Suprapubic skin (tissue), 3 donors: ENCODE data around the gene TBC1D20.

ENCODE experiments used
- CTCF ChIP-seq, 2 donors: fragments of 200-600 bp in 1 of 2; fragments of 450-650 bp in 1 of 2; sonication (generic) in 1 of 2; IDR thresholded peaks; one replicate each; pipeline ENCODE4 v1.5.1; 2016 to 2019; ENCODE audit warnings: antibody characterized with exemption in 2 of 2, mild to moderate bottlenecking in 1 of 2, moderate library complexity in 1 of 2
- EP300 ChIP-seq: sonication (generic); formaldehyde crosslinking; IDR thresholded peaks from one replicate; pipeline ENCODE4 v1.6.1; 2017; ENCODE audit warnings: antibody characterized with exemption
- POLR2A ChIP-seq, 2 donors: fragments of 450-650 bp; IDR thresholded peaks; one replicate each; pipeline ENCODE4 v1.6.1; 2017; ENCODE audit warnings: antibody characterized with exemption in 2 of 2, mild to moderate bottlenecking in 2 of 2, moderate library complexity in 2 of 2

- no peak for TF ChIP-seq CTCF (IDR thresholded peaks at IDR 0.05)
- no peak for TF ChIP-seq EP300
- no peak for TF ChIP-seq POLR2A (IDR thresholded peaks at IDR 0.05)
These were observed 48.2 kb downstream of the TBC1D20 start for GRCh38 chr20:414161-414560.
